HepG2 (cell line): ENCODE measurements around the gene PIM3. TPM values are rescaled to one million over a fixed set of nuclear protein-coding genes. Genes with fewer than 3 reads are reported as not detected.
A peak's percentile ranks its signal among the peaks of the same experiment; 100 is the strongest.

Experiments
- CCDC6 ChIP-seq: sonication (generic); formaldehyde crosslinking; IDR thresholded peaks from 2 replicates; pipeline ENCODE4 v1.8.1; 2022; ENCODE audit warnings: mild to moderate bottlenecking, missing genetic modification reagents, moderate library complexity
- CEBPZ ChIP-seq: IDR thresholded peaks from 2 replicates; pipeline ENCODE4 v1.6.1; 2012; ENCODE audit warnings: low read length, improper control_type of control experiment
- IKZF1 ChIP-seq: fragments of 450-650 bp; IDR thresholded peaks from 2 replicates; pipeline ENCODE4 v1.7.1; 2016
- MAX ChIP-seq: IDR thresholded peaks from 2 replicates; pipeline ENCODE4 v1.6.1; 2012; ENCODE audit warnings: inconsistent platforms
- MEIS2 ChIP-seq: sonication (generic); formaldehyde crosslinking; IDR thresholded peaks from 2 replicates; pipeline ENCODE4 v1.9.0; 2021; ENCODE audit warnings: mild to moderate bottlenecking, missing genetic modification reagents
- SP2 ChIP-seq: sonication (generic); formaldehyde crosslinking; IDR thresholded peaks from 2 replicates; pipeline ENCODE4 v1.5.1; 2020; ENCODE audit warnings: mild to moderate bottlenecking, missing genetic modification reagents
- SRF ChIP-seq: IDR thresholded peaks from 2 replicates; pipeline ENCODE4 v1.6.1; 2011; ENCODE audit warnings: mild to moderate bottlenecking, low read depth, low read length, moderate library complexity
- TP53 ChIP-seq: sonication (generic); formaldehyde crosslinking; conservative IDR thresholded peaks from 2 replicates; pipeline ENCODE4 v1.4.0; 2020; ENCODE audit warnings: missing genetic modification reagents
- ZFP82 ChIP-seq: sonication (generic); formaldehyde crosslinking; IDR thresholded peaks from 2 replicates; pipeline ENCODE4 v1.5.1; 2020; ENCODE audit warnings: mild to moderate bottlenecking, missing genetic modification reagents, borderline replicate concordance
- ZNF207 ChIP-seq: fragments of 450-650 bp; IDR thresholded peaks from 2 replicates; pipeline ENCODE4 v1.6.1; 2016; ENCODE audit warnings: antibody characterized with exemption, borderline replicate concordance
- ZNF616 ChIP-seq: sonication (generic); formaldehyde crosslinking; IDR thresholded peaks from 2 replicates; pipeline ENCODE4 v1.5.0; 2020; ENCODE audit warnings: low read depth, mild to moderate bottlenecking, missing genetic modification reagents
- ZNF790 ChIP-seq: sonication (generic); formaldehyde crosslinking; IDR thresholded peaks from 2 replicates; pipeline ENCODE4 v1.8.0; 2022; ENCODE audit warnings: missing genetic modification reagents, mild to moderate bottlenecking, borderline replicate concordance
- ZUFSP ChIP-seq: sonication (generic); formaldehyde crosslinking; IDR thresholded peaks from 2 replicates; pipeline ENCODE4 v1.9.0; 2021; ENCODE audit warnings: missing genetic modification reagents, mild to moderate bottlenecking, borderline replicate concordance
- polyA plus RNA-seq, 8 experiments: library from polyadenylated mRNA; depleted of rRNA in 3 of 8; stranded (reverse) in 7 of 8; unstranded in 1 of 8; fragments of >200 nt; fragmentation: Illumina TruSeq in 4 of 8; extraction: Trizol in 4 of 8; gene quantifications; 2 replicates each; pipeline versions ENCODE4 v1.2.1 to v1.2.3, GENCODE V29; 2011 to 2016; ENCODE audit warnings: low read depth in 4 of 8, missing spikeins in 1 of 8, mixed read lengths in 1 of 8; ENCODE audit not compliant: insufficient read depth in 1 of 8
- total RNA-seq, 5 experiments: library from RNA; depleted of rRNA; stranded (reverse); fragments of >200 nt; fragmentation: Illumina TruSeq; extraction: Trizol; gene quantifications; 2 replicates each; pipeline ENCODE4 v1.2.3, GENCODE V29; 2016; ENCODE audit warnings: low read depth in 1 of 5
- TF ChIP-seq, protein P1 (sequence below): sonication (generic); formaldehyde crosslinking; conservative IDR thresholded peaks from 2 replicates; pipeline ENCODE4 v1.8.0; 2022; ENCODE audit warnings: missing genetic modification reagents

Gene PIM3
- total and polyA plus RNA-seq, 2 of the 13 experiments (the other 11 are each of a cell fraction or from before 2014, with no cell fraction given), result 21.6 to 31.2 TPM

DNA sequence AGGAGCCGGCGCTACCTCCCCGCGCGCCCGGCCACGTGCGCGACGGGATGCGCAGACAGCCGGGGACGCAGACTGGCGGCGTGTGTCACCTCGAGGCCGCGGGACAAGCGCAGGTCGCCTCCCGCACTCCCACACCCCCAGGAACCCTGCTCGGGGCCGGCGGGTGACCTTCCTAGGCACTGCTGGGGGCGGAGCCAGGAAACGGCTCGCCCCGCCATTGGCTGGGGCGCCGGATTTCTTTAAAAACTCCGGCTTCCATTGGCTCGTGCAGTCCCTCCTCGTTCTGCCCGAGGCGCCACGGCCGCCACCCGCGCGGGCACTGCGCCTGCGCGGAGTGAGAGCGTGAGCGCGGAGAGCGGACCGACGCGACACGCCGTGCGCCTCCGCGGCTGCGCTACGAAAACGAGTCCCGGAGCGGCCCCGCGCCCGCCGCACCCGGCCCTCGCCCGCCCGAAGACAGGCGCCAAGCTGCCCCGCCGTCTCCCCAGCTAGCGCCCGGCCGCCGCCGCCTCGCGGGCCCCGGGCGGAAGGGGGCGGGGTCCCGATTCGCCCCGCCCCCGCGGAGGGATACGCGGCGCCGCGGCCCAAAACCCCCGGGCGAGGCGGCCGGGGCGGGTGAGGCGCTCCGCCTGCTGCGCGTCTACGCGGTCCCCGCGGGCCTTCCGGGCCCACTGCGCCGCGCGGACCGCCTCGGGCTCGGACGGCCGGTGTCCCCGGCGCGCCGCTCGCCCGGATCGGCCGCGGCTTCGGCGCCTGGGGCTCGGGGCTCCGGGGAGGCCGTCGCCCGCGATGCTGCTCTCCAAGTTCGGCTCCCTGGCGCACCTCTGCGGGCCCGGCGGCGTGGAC, at the start of gene PIM3 (continued):
- TF ChIP-seq, protein P1, sequence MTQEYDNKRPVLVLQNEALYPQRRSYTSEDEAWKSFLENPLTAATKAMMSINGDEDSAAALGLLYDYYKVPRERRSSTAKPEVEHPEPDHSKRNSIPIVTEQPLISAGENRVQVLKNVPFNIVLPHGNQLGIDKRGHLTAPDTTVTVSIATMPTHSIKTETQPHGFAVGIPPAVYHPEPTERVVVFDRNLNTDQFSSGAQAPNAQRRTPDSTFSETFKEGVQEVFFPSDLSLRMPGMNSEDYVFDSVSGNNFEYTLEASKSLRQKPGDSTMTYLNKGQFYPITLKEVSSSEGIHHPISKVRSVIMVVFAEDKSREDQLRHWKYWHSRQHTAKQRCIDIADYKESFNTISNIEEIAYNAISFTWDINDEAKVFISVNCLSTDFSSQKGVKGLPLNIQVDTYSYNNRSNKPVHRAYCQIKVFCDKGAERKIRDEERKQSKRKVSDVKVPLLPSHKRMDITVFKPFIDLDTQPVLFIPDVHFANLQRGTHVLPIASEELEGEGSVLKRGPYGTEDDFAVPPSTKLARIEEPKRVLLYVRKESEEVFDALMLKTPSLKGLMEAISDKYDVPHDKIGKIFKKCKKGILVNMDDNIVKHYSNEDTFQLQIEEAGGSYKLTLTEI (CRISPR knock-in tag), result no peak
- TF ChIP-seq IKZF1, result no peak
- TF ChIP-seq MAX, result peak; percentile 98
- TF ChIP-seq CEBPZ, result no peak
- no peak for TF ChIP-seq TP53 (CRISPR knock-in tag)
- no peak for TF ChIP-seq SRF
- no peak for TF ChIP-seq ZNF207
- no peak; the same call in 1 of the 2 replicates for TF ChIP-seq ZNF616 (CRISPR knock-in tag)
- TF ChIP-seq ZFP82 (CRISPR knock-in tag), result no peak
- peak; percentile 89 for TF ChIP-seq CCDC6 (CRISPR knock-in tag)
- peak; percentile 77 for TF ChIP-seq SP2 (CRISPR knock-in tag)
- peak; percentile 19; the same call in 1 of the 2 replicates for TF ChIP-seq MEIS2 (CRISPR knock-in tag)
- TF ChIP-seq ZNF790 (CRISPR knock-in tag), result no peak; the same call in 1 of the 2 replicates
- no peak for TF ChIP-seq ZUFSP (CRISPR knock-in tag)
